ENCODE results near the gene TOM1L2. TPM values are rescaled to one million over a fixed set of nuclear protein-coding genes. Genes with fewer than 3 reads are reported as not detected.

Gene TOM1L2
- total RNA-seq, 4 donors from 2014 or later: 55.7 to 97.1 (median 73.3) TPM

GRCh38 chr17:17847726-17848125 is 124.5 kb downstream of the TOM1L2 start:
- no peak for ATAC-seq
- peaks cover 32 to 46% of the 10 kb centered on the region in 2 donors for H3K4me1 ChIP-seq
- intact Hi-C loops (cut with DNase I; ENCODE audit: low total_unique reads): loop anchor here (10.0 kb wide), 1 partner anchor 337 kb away; the partner anchor contains the start of gene ALKBH5

DNA sequence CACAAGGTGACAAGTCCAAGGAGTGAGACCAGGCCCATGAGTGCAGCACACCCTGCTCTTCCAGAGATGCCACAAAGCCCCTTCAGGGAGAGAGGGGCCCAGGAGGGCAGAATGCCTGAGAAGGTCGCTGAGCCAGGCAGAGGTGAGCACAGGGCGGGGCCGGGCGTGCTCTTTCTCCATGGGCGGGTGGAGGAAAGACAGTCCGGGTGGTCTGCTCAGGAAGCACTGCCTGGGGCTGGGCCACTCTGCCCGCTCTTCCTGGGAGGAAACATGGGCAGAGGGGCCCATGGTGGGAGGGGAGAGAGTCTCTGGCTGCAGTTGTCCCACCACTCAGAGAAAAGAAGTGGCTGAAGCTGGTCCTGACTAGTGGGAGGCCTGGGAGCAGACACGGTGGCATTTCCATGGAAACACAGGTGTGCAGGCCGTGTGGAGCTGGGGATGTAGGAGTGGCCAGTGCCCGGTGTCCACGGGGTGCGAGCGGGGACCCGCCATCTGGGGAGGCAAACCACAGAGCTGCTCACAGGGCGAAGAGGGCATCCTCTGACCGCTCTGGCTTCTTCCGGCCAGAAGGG is 125.0 kb downstream of the TOM1L2 start:
- H3K4me1 ChIP-seq: peaks cover 37 to 51% of the 10 kb centered on the region in 2 donors
- intact Hi-C loops (cut with DNase I; ENCODE audit: low total_unique reads) (loop anchor here (10.0 kb wide), 1 partner anchor 338 kb away; the partner anchor contains the start of gene ALKBH5), in situ Hi-C loops (cut with MboI; ENCODE audit: low sequenced_read_pairs in 4 of 4) (no loop called here)
- no peak overlapping the region for H3K27ac ChIP-seq
- no peaks in the 10 kb centered on the region for H3K27me3 ChIP-seq
- no peak for DNase-seq
- no peak for ATAC-seq
- H3K36me3 ChIP-seq: peaks cover 0 to 8% of the 10 kb centered on the region in 2 donors
- H3K9me3 ChIP-seq: no peaks in the 10 kb centered on the region
- H3K4me3 ChIP-seq: no peak overlapping the region
- TF ChIP-seq POLR2A (IDR thresholded peaks at IDR 0.05): no peak
- TF ChIP-seq, protein P1, sequence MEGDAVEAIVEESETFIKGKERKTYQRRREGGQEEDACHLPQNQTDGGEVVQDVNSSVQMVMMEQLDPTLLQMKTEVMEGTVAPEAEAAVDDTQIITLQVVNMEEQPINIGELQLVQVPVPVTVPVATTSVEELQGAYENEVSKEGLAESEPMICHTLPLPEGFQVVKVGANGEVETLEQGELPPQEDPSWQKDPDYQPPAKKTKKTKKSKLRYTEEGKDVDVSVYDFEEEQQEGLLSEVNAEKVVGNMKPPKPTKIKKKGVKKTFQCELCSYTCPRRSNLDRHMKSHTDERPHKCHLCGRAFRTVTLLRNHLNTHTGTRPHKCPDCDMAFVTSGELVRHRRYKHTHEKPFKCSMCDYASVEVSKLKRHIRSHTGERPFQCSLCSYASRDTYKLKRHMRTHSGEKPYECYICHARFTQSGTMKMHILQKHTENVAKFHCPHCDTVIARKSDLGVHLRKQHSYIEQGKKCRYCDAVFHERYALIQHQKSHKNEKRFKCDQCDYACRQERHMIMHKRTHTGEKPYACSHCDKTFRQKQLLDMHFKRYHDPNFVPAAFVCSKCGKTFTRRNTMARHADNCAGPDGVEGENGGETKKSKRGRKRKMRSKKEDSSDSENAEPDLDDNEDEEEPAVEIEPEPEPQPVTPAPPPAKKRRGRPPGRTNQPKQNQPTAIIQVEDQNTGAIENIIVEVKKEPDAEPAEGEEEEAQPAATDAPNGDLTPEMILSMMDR (IDR thresholded peaks at IDR 0.05 in 4 of 5, conservative IDR thresholded peaks at IDR 0.05 in 1 of 5): no peak

More at GRCh38 chr17:17847726-17848125, 124.5 kb downstream of the TOM1L2 start:
- Histone ChIP-seq H3K27me3 (no peaks in the 10 kb centered on the region), H3K27ac (peak overlapping the region in 1 of 4 donors; percentile 84), H3K4me3 (no peak overlapping the region), H3K9me3 (no peaks in the 10 kb centered on the region), H3K36me3 (peaks cover 0 to 8% of the 10 kb centered on the region in 2 donors)
- no peak for DNase-seq
- in situ Hi-C loops (cut with MboI; ENCODE audit: low sequenced_read_pairs in 4 of 4): no loop called here
- TF ChIP-seq, protein P1 (IDR thresholded peaks at IDR 0.05 in 4 of 5, conservative IDR thresholded peaks at IDR 0.05 in 1 of 5): no peak
- TF ChIP-seq POLR2A (IDR thresholded peaks at IDR 0.05): no peak

DNA sequence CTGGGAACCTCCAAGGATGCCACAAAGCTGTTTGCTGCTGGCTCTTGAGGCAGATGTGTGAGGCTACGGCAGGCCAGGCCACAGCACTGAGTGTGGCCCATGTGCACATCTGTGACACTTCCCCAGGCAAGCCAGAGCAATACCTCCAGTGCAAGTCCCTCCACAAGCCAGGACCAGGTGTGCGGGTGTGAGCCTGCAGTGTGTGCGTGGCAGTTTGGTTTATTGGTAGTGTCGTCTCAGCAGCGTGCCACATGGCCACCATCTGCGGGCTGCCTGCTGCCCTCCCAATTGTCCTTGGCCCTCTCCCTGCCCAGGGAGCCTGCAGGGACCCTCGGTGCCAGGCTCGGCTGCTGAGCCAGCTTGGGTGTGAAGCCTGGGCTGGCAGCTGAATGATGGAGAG is 125.6 kb downstream of the TOM1L2 start:
- DNase-seq (no peak), ATAC-seq (no peak)
- H3K4me1 ChIP-seq: peaks cover 43 to 57% of the 10 kb centered on the region in 2 donors
- TF ChIP-seq POLR2A (IDR thresholded peaks at IDR 0.05): no peak
- TF ChIP-seq, protein P1 (IDR thresholded peaks at IDR 0.05 in 4 of 5, conservative IDR thresholded peaks at IDR 0.05 in 1 of 5): no peak
- no peaks in the 10 kb centered on the region for H3K27me3 ChIP-seq
- intact Hi-C loops (cut with DNase I; ENCODE audit: low total_unique reads) (loop anchor here (10.0 kb wide), 1 partner anchor 338 kb away; the partner anchor contains the start of gene ALKBH5), in situ Hi-C loops (cut with MboI; ENCODE audit: low sequenced_read_pairs in 4 of 4) (no loop called here)
- no peaks in the 10 kb centered on the region for H3K9me3 ChIP-seq
- no peak overlapping the region for H3K4me3 ChIP-seq
- peaks cover 0 to 8% of the 10 kb centered on the region in 2 donors for H3K36me3 ChIP-seq
- H3K27ac ChIP-seq: no peak overlapping the region

- intact Hi-C loops (cut with DNase I; ENCODE audit: low total_unique reads) (loop anchor here (10.0 kb wide), 1 partner anchor 339 kb away; the partner anchor contains the start of gene ALKBH5), in situ Hi-C loops (cut with MboI; ENCODE audit: low sequenced_read_pairs in 4 of 4) (no loop called here)
- no peak for ATAC-seq
- Histone ChIP-seq H3K27ac (no peak overlapping the region), H3K36me3 (peaks cover 0 to 8% of the 10 kb centered on the region in 2 donors), H3K9me3 (no peaks in the 10 kb centered on the region), H3K4me1 (peaks cover 45 to 63% of the 10 kb centered on the region in 2 donors), H3K27me3 (no peaks in the 10 kb centered on the region), H3K4me3 (no peak overlapping the region)
- TF ChIP-seq POLR2A (IDR thresholded peaks at IDR 0.05): no peak
- TF ChIP-seq, protein P1 (IDR thresholded peaks at IDR 0.05 in 4 of 5, conservative IDR thresholded peaks at IDR 0.05 in 1 of 5): no peak
- no peak for DNase-seq
These were observed 126.2 kb downstream of the TOM1L2 start for GRCh38 chr17:17846003-17846402.
